ENCODE results near the gene VWA8. TPM values are rescaled to one million over a fixed set of nuclear protein-coding genes. Genes with fewer than 3 reads are reported as not detected.

VWA8 gene
- total and polyA plus RNA-seq, 2 of the 8 experiments (the other 6 are each of a cell fraction or from before 2014, with no cell fraction given): 5.9 to 19.6 TPM

- no peak for TF ChIP-seq KDM1A (IDR thresholded peaks at IDR 0.05; ENCODE audit: borderline replicate concordance, low read length)
- TF ChIP-seq SRF (IDR thresholded peaks at IDR 0.05; ENCODE audit: low read depth, low read length): no peak
These were observed 140.2 kb downstream of the VWA8 start (continued) for GRCh38 chr13:41820581-41821237.
